Esophagus squamous epithelium (tissue), 4 donors: Measurements from ENCODE around the gene PIGR.

Experiments used
- CTCF ChIP-seq, 6 experiments: fragments of 450-650 bp in 4 of 6; fragments of 200-600 bp in 2 of 6; sonication (generic) in 2 of 6; IDR thresholded peaks; one replicate each; pipeline ENCODE4 v1.5.1; 2016 to 2019; ENCODE audit warnings: antibody characterized with exemption in 6 of 6, mild to moderate bottlenecking in 4 of 6, moderate library complexity in 4 of 6
- POLR2A ChIP-seq, 4 donors: fragments of 450-650 bp; IDR thresholded peaks; one replicate each; pipeline ENCODE4 v1.6.1; 2017; ENCODE audit warnings: antibody characterized with exemption in 4 of 4, mild to moderate bottlenecking in 4 of 4, moderate library complexity in 3 of 4

DNA sequence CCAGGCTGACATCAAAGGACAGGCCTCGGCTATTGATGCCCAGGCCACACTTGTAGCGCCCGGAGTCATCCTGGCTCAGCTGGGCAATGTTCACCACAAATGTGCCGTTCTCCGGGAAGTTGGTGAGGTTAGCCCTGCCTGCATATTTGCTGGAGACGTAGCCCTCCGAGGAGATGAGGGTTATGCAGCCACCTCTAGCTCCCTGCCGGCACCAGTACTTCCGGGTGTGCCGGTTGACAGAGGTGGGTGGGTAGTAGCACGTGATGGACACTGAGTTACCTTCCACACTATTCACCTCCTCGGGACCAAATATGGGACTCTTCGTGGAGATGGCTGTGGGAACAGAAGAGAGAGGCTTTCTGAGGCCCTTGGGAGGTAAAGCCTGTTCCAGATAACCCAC is 7.1 kb downstream of the PIGR start:
- no peak for TF ChIP-seq CTCF (IDR thresholded peaks at IDR 0.05)
- no peak for TF ChIP-seq POLR2A (IDR thresholded peaks at IDR 0.05)
